Astrocyte of the cerebellum (primary cell): ENCODE measurements around the gene PHETA1.

Experiments
- DNase-seq: peaks from one replicate; pipeline ENCODE4 v3.0.0-alpha.2; 2011; ENCODE audit warnings: low read depth
- H3K4me3 ChIP-seq: 2 replicates; pipeline ENCODE4 v1.5.1; 2011; ENCODE audit warnings: mild to moderate bottlenecking, low read depth, low read length, moderate library complexity
- in situ Hi-C: cut with HindIII; loops from 2 replicates; pipeline ENCODE4 v1.10.0; 2017; ENCODE audit warnings: low sequenced_read_pairs
- TF ChIP-seq, protein P1 (sequence below): IDR thresholded peaks from 2 replicates; pipeline ENCODE4 v1.5.1; 2012; ENCODE audit warnings: low read length, low read depth, moderate library complexity, mild to moderate bottlenecking; ENCODE audit errors: missing control alignments

Gene PHETA1

DNA sequence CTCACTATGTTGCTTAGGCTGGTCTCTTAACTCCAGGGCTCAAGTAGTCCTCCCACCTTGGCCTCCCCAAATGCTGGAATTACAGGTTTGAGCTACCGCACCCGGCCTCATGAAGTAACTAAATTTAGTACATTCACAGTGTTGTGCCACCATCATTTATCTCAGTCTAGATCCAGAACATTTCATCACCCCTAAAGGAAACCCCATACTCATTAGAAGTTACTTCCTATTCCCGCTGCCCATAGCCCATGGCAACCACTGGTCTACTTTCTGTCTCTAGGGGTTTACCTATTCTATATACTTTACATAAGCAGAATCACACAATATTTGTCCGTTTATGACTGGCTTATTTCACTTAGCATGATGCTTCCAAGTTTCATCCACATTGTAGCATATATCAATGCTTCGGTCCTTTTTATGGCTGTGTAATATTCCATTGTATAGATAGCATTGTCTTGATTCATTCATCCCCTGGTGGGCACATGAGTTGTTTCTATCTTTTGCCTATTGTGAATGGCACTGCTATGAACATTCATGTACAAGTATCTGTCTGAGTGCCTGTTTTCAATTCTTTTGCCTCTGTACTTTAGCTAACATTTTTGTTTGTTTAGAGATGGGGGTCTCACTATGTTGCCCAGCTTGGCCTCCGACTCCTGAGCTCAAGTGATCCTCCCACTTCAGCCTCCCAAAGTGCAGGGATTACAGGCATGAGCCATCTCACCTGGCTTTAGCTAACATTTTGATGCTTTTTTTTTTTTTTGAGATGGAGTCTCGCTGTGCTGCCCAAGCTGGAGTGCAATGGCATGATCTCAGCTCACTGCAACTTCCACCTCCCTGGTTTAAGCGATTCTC lies 26.7 kb upstream of the PHETA1 start:
- no peak overlapping the region for H3K4me3 ChIP-seq
- no peak for DNase-seq
- TF ChIP-seq, protein P1, sequence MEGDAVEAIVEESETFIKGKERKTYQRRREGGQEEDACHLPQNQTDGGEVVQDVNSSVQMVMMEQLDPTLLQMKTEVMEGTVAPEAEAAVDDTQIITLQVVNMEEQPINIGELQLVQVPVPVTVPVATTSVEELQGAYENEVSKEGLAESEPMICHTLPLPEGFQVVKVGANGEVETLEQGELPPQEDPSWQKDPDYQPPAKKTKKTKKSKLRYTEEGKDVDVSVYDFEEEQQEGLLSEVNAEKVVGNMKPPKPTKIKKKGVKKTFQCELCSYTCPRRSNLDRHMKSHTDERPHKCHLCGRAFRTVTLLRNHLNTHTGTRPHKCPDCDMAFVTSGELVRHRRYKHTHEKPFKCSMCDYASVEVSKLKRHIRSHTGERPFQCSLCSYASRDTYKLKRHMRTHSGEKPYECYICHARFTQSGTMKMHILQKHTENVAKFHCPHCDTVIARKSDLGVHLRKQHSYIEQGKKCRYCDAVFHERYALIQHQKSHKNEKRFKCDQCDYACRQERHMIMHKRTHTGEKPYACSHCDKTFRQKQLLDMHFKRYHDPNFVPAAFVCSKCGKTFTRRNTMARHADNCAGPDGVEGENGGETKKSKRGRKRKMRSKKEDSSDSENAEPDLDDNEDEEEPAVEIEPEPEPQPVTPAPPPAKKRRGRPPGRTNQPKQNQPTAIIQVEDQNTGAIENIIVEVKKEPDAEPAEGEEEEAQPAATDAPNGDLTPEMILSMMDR = no peak
- in situ Hi-C loops = loop anchor here (10.0 kb wide), 1 partner anchor 59 kb away; no protein-coding TSS in a partner anchor

DNA sequence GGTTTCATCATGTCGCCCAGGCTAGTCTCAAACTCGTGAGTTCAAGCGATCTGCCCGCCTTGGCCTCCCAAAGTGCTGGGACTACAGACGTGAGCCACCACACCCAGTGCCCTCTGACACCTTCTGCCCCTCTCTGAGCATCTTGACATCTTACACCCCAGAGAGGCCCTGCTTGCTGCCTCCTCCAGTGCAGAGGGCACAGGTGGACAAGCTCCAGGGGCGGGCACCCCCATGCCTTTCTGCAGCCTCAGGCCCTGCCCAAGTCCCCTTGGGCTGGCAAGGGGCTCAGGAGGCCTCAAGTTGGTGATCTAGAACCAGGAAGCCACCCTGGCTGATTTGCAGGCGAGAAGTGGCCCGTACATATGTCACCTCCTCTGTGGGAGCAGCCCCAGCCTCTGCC lies 25.6 kb upstream of the PHETA1 start:
- in situ Hi-C loops = loop anchor here (10.0 kb wide), 1 partner anchor 60 kb away; no protein-coding TSS in a partner anchor
- H3K4me3 ChIP-seq = no peak overlapping the region
- TF ChIP-seq, protein P1 = no peak
- DNase-seq = no peak

DNA sequence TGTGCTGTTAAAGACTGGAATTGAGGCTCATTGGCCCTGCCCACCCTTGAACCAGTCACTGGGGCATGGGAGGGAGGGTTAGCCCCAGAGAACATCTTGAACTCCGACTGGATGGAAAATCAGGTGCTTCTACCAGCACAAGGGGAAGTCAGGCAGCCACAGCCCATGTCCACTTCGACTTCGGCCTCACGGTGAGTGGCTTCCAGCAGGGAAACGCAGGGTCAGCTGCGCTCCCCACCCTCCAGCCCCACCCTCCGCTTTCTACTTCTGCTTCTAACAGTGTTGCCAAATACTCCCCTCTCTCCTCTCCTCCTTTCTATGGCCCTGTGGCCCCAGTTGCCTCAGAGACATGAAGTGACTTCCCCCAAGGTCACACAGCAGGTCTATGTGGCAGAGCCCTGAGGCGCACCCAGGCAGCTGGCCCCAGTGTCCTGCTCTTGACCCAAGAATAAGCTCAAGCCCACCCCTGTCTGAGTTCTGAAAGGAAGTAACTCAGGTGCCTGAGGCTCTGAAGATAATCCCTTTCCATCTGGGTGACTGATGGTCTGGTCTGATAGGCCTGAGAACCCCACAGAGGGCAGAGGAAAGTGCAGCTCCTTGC lies 24.9 kb upstream of the PHETA1 start:
- TF ChIP-seq, protein P1 = no peak
- H3K4me3 ChIP-seq = no peak overlapping the region
- no peak for DNase-seq
- in situ Hi-C loops = loop anchor here (10.0 kb wide), 1 partner anchor 61 kb away; no protein-coding TSS in a partner anchor

DNA sequence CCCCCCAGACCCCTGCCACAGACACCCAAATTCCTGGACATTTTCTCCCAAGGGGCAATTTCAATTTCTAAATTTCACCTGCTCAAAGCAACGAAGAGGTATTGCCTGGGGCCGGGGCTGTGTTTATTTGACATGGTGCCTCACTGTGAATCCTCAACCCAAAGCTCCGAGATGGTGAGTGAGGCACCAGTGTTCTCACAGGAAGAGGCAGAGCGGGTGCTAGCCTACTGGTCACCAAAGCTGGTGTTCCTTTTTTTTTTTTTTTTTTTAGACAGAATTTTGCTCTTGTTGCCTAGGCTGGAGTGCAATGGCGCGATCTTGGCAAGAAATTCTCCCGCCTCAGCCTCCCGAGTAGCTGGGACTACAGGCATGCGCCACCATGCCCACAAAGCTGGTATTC lies 22.0 kb upstream of the PHETA1 start:
- TF ChIP-seq, protein P1 = no peak
- no peak overlapping the region for H3K4me3 ChIP-seq
- in situ Hi-C loops = loop anchor here (10.0 kb wide), 1 partner anchor 64 kb away; no protein-coding TSS in a partner anchor
- no peak for DNase-seq

DNA sequence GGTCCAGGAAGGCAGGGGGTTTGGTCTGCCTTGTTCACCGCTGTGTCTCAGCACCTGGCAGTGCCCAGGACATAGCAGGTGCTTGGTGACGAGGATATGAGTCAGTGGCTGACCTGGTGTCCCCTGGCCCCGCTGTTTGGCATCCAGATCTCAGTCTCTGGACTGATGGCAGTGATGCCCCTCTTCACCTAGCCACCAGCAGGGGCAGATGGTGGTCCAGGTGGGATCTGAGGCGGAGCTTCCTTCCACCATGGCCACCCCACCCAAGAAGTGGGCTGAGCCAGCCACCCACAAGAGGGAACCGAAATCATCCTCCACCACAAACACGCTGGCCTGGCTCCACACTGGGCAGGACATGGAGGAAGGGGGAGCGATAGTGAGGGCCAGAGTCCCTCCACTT lies 20.7 kb upstream of the PHETA1 start:
- no peak overlapping the region for H3K4me3 ChIP-seq
- in situ Hi-C loops = loop anchor here (10.0 kb wide), 1 partner anchor 65 kb away; no protein-coding TSS in a partner anchor
- DNase-seq = no peak
- TF ChIP-seq, protein P1 = no peak

DNA sequence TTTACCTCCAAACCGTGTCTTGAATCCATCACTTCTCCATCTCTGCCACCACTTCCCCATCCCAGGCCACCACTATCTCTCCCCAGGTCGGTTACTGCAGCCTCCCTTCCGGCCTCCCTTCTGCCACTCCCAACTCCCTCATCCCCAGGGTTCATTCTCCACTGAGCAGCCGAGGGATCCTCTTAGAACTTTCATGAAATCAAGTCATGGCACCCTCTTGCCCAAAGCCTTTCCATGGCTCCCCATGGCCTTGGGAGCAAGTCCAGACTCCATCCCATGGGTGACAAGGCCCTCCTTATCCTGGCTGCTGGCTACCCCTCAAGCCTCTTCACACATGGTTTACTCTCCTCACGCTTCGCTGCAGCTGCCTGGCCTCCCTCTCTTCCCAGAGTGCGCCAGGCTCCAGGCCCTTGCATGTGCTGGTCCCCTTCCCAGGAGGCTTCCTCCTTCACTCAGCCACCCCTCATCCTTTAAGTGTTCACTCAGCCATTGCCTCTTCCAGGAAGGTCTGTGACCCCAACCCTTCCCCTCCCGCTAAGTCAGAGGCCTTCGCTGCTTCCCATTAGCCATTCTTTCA lies 18.9 kb upstream of the PHETA1 start:
- in situ Hi-C loops = no loop called here
- TF ChIP-seq, protein P1 = no peak
- no peak for DNase-seq
- H3K4me3 ChIP-seq = no peak overlapping the region
